ENCODE measurements around the gene SOX9.

Gene SOX9

GRCh38 chr17:72151565-72152386 is 31.0 kb downstream of the SOX9 start:
- in situ Hi-C loops (cut with MboI; ENCODE audit: low sequenced_read_pairs), result no loop called here

GRCh38 chr17:72152387-72152929 is 31.6 kb downstream of the SOX9 start:
- in situ Hi-C loops (cut with MboI; ENCODE audit: low sequenced_read_pairs), result no loop called here

GRCh38 chr17:72158895-72159885 is 38.4 kb downstream of the SOX9 start:
- in situ Hi-C loops (cut with MboI; ENCODE audit: low sequenced_read_pairs), result no loop called here

- in situ Hi-C loops (cut with MboI; ENCODE audit: low sequenced_read_pairs), result no loop called here
Measured at GRCh38 chr17:72162569-72162968, 41.7 kb downstream of the SOX9 start.

GRCh38 chr17:72163474-72163873 is 42.7 kb downstream of the SOX9 start:
- in situ Hi-C loops (cut with MboI; ENCODE audit: low sequenced_read_pairs), result no loop called here

GRCh38 chr17:72164158-72164739 is 43.4 kb downstream of the SOX9 start:
- in situ Hi-C loops (cut with MboI; ENCODE audit: low sequenced_read_pairs), result no loop called here

GRCh38 chr17:72165192-72165866 is 44.5 kb downstream of the SOX9 start:
- in situ Hi-C loops (cut with MboI; ENCODE audit: low sequenced_read_pairs), result no loop called here

GRCh38 chr17:72165867-72166439 is 45.1 kb downstream of the SOX9 start:
- in situ Hi-C loops (cut with MboI; ENCODE audit: low sequenced_read_pairs), result no loop called here

GRCh38 chr17:72167593-72167992 is 46.8 kb downstream of the SOX9 start:
- in situ Hi-C loops (cut with MboI; ENCODE audit: low sequenced_read_pairs), result no loop called here

GRCh38 chr17:72169823-72170222 is 49.0 kb downstream of the SOX9 start:
- in situ Hi-C loops (cut with MboI; ENCODE audit: low sequenced_read_pairs), result no loop called here

- in situ Hi-C loops (cut with MboI; ENCODE audit: low sequenced_read_pairs), result no loop called here
Measured at GRCh38 chr17:72171703-72172667, 51.2 kb downstream of the SOX9 start.

- in situ Hi-C loops (cut with MboI; ENCODE audit: low sequenced_read_pairs), result no loop called here
Measured at GRCh38 chr17:72173499-72174116, 52.8 kb downstream of the SOX9 start.

- in situ Hi-C loops (cut with MboI; ENCODE audit: low sequenced_read_pairs), result no loop called here
Measured at GRCh38 chr17:72175263-72175662, 54.4 kb downstream of the SOX9 start.
